Measurements from ENCODE around the gene IER5.
"Not testable (repeated sequence)": the region's sequence is repeated elsewhere in the genome, so short reads cannot be mapped to it uniquely, and the experiment has no call there.

- TF ChIP-seq CBX8 (IDR thresholded peaks at IDR 0.05); JUN (IDR thresholded peaks at IDR 0.05); POLR2A (IDR thresholded peaks at IDR 0.05; ENCODE audit: low read length); CTCF (IDR thresholded peaks at IDR 0.05); ZFP36 (IDR thresholded peaks at IDR 0.05; ENCODE audit: borderline replicate concordance, partially characterized antibody); SREBF2 (IDR thresholded peaks at IDR 0.05): not testable (repeated sequence)
Measured at GRCh38 chr1:181045946-181046345, 42.6 kb upstream of the IER5 start.
